Upper lobe of left lung (tissue), 6 donors: ENCODE measurements around the gene TTC39C. TPM values are rescaled to one million over a fixed set of nuclear protein-coding genes. Genes with fewer than 3 reads are reported as not detected.

Experiments used
- ATAC-seq, 2 donors: fragments of 200-7000 bp; cut with Tn5 transposase; one replicate each; pipeline ENCODE4 v1.9.1; 2022; ENCODE audit warnings: mild to moderate bottlenecking in 2 of 2, moderate library complexity in 2 of 2; ENCODE audit not compliant: low FRiP score in 2 of 2
- DNase-seq, 2 donors: peaks; one replicate each; pipeline ENCODE4 v3.0.0-alpha.2; 2019 to 2020
- H3K27ac ChIP-seq, 4 donors: fragments of 200-600 bp; sonication (generic); one replicate each; pipeline ENCODE4 v1.5.1; 2016 to 2019
- H3K27me3 ChIP-seq, 4 donors: fragments of 200-600 bp; sonication (generic); one replicate each; pipeline ENCODE4 v1.5.1; 2017 to 2019
- H3K36me3 ChIP-seq, 4 donors: fragments of 200-600 bp; sonication (generic); one replicate each; pipeline ENCODE4 v1.5.1; 2016 to 2019
- H3K4me1 ChIP-seq, 4 donors: fragments of 200-600 bp; sonication (generic); one replicate each; pipeline ENCODE4 v1.5.1; 2018 to 2019
- H3K4me3 ChIP-seq, 4 donors: fragments of 200-600 bp; sonication (generic); one replicate each; pipeline ENCODE4 v1.5.1; 2017 to 2019; ENCODE audit warnings: mild to moderate bottlenecking in 2 of 4, moderate library complexity in 1 of 4
- H3K9me3 ChIP-seq, 4 donors: fragments of 200-600 bp; sonication (generic); one replicate each; pipeline ENCODE4 v1.5.1; 2018 to 2019
- EP300 ChIP-seq, 4 donors: sonication (generic); formaldehyde crosslinking; IDR thresholded peaks; one replicate each; pipeline ENCODE4 v1.5.1; 2017; ENCODE audit warnings: antibody characterized with exemption in 4 of 4, control low read depth in 2 of 4
- POLR2A ChIP-seq, 4 donors: fragments of 450-650 bp; IDR thresholded peaks; one replicate each; pipeline ENCODE4 v1.5.1; 2016 to 2017; ENCODE audit warnings: antibody characterized with exemption in 4 of 4, mild to moderate bottlenecking in 2 of 4
- POLR2AphosphoS5 ChIP-seq, 2 donors: sonication (generic); formaldehyde crosslinking; IDR thresholded peaks; one replicate each; pipeline ENCODE4 v1.5.1; 2017; ENCODE audit warnings: antibody characterized with exemption in 2 of 2
- WGBS, 2 donors: methylation state at CpG; one replicate each; pipeline ENCODE4 v1.1.5; 2017 to 2018; 5-methylcytosine and 5-hydroxymethylcytosine counted together
- total RNA-seq, 6 donors: library from RNA; depleted of rRNA in 4 of 6; stranded (reverse); fragments of >200 nt in 4 of 6; gene quantifications; one replicate each; pipeline versions ENCODE4 v1.1.0 to v1.2.1, GENCODE V29; 2016 to 2021
- TF ChIP-seq, protein P1 (sequence below), 6 experiments: fragments of 450-650 bp in 4 of 6; fragments of 200-600 bp in 2 of 6; sonication (generic) in 2 of 6; IDR thresholded peaks; one replicate each; pipeline ENCODE4 v1.5.1; 2016 to 2019; ENCODE audit warnings: antibody characterized with exemption in 6 of 6
- donor health status: DM: no; HTN: no; CAD: no; lungs with moderate emphysema.
- donor health status: DM: no; HTN: yes; CAD: no; lungs with severe emphysema.

The TTC39C gene
- total RNA-seq, 6 donors from 2014 or later = 12.8 to 31.5 (median 19.5) TPM

DNA sequence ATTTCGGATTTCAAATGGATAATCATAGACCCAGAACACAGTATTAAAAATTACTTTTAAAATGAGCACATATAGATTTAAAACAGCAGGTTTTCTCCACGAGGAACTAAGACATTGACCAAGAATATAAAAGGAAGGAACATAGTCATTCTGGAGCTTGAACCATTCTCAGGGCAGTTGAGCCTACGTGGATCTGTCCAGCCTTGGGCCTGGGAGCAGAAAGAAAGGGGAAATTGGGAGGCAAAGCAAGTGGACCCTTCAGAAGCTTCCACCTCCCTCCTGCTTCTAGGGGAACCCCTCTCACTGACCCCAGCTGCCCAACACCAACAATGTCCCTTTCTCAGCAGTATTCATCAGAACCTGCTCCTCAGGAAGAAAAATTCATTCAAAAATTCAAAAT lies 31.4 kb upstream of the TTC39C start:
- Histone ChIP-seq H3K9me3 (no peaks in the 10 kb centered on the region), H3K27me3 (no peaks in the 10 kb centered on the region), H3K27ac (no peak overlapping the region), H3K4me3 (no peak overlapping the region), H3K4me1 (no peaks in the 10 kb centered on the region), H3K36me3 (no peaks in the 10 kb centered on the region)
- 74 to 80% methylated on average over 3 of the region's 3 CpGs for WGBS, 2 donors
- no peak for TF ChIP-seq POLR2A (IDR thresholded peaks at IDR 0.05)
- TF ChIP-seq, protein P1, sequence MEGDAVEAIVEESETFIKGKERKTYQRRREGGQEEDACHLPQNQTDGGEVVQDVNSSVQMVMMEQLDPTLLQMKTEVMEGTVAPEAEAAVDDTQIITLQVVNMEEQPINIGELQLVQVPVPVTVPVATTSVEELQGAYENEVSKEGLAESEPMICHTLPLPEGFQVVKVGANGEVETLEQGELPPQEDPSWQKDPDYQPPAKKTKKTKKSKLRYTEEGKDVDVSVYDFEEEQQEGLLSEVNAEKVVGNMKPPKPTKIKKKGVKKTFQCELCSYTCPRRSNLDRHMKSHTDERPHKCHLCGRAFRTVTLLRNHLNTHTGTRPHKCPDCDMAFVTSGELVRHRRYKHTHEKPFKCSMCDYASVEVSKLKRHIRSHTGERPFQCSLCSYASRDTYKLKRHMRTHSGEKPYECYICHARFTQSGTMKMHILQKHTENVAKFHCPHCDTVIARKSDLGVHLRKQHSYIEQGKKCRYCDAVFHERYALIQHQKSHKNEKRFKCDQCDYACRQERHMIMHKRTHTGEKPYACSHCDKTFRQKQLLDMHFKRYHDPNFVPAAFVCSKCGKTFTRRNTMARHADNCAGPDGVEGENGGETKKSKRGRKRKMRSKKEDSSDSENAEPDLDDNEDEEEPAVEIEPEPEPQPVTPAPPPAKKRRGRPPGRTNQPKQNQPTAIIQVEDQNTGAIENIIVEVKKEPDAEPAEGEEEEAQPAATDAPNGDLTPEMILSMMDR (IDR thresholded peaks at IDR 0.05) = no peak
- no peak for TF ChIP-seq POLR2AphosphoS5 (IDR thresholded peaks at IDR 0.05)
- no peak for TF ChIP-seq EP300 (IDR thresholded peaks at IDR 0.05)
- DNase-seq = no peak
- ATAC-seq = no peak

DNA sequence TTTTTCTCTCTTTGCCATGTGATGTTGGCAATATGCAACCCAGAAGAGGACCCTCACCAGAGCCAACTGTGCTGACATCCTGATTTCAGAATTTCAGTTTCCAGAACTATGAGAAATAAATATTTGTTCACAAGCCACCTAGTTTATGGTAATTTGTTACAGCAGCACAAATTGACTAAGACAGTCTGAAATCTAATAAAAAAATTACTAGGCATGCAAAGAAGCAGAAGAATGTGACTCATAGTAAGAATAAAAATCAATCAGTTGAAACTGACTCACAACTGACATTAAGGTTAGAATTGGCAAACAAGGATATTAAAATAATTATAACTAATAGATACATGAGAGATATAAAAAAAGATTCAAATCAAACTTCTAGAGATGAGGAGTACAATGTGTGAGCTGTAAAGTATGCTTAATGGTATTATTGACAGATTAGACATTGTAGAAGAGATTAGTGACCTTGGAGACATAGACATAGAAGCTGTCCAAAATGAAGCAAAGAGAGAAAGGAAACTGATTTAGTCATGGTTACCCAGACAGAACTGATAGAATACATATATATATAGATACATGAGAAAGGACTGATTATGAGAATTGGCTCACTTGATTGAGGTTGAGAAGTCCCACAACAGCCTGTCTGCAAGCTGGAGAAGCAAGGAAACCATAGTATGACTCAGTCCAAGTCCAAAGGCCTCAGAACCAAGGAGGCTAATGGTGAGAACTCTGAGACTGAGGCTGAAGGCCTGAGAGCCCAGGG lies 27.8 kb upstream of the TTC39C start:
- DNase-seq = no peak
- H3K4me3 ChIP-seq = no peak overlapping the region
- H3K4me1 ChIP-seq = peaks cover 0 to 5% (median 1%) of the 10 kb centered on the region in 4 donors

DNA sequence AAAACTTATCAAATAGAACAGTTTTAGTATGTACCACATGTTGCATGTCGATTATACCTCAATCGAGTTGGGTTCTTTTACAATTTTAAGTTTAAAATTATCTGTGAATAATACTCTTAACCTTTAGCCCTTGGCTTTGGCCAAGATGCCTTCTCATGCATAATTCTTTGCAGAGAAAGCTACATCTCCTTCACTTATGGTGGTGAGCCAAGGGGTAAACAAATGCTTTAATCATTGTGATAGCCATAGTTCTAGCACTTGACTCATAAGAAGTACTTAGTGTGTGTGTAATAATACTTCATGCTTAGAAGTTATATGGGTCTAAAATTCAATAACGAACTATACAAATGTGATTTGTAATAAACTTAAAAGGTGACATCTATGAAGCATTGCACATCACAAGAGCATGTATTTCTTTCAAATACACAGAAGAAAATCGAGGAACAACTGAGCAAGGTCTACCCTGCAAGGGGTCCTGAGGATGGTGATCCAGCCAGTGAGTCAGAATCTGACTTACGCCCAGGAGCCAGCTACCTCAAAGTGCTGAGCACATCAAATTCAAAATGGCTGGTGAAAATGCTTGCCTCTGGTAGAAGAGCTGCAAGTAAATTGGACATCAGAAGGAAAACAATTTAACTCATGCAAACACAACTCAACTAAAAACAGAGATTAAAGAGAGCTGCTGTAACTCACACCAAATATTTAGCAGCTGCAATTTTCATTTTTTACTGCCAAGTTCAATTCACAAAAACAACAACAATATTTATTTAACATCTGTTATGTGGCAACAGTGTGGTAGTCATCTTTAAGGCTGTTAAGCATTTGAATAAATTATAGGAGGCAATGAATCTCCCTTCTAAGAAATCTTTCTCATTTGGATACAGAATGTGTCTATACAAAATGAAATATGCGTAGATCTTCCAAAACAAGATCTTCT lies 23.8 kb upstream of the TTC39C start:
- peaks cover 4 to 22% (median 10%) of the 10 kb centered on the region in 4 donors for H3K4me1 ChIP-seq
- TF ChIP-seq POLR2AphosphoS5 (IDR thresholded peaks at IDR 0.05) (no peak), POLR2A (IDR thresholded peaks at IDR 0.05) (no peak), EP300 (IDR thresholded peaks at IDR 0.05) (no peak)
- TF ChIP-seq, protein P1 (IDR thresholded peaks at IDR 0.05) = no peak
- no peaks in the 10 kb centered on the region for H3K36me3 ChIP-seq
- DNase-seq (no peak), ATAC-seq (no peak)
- H3K4me3 ChIP-seq = no peak overlapping the region
- no peak overlapping the region for H3K27ac ChIP-seq
- H3K9me3 ChIP-seq = no peaks in the 10 kb centered on the region
- no peaks in the 10 kb centered on the region for H3K27me3 ChIP-seq
- 65 to 82% methylated on average over 6 of the region's 6 CpGs for WGBS, 2 donors

More for the DNA sequence above, 27.8 kb upstream of the TTC39C start:
- no peak for ATAC-seq
- Histone ChIP-seq H3K27me3 (no peaks in the 10 kb centered on the region), H3K9me3 (no peaks in the 10 kb centered on the region), H3K36me3 (no peaks in the 10 kb centered on the region), H3K27ac (no peak overlapping the region)
- TF ChIP-seq POLR2A (IDR thresholded peaks at IDR 0.05) (no peak), EP300 (IDR thresholded peaks at IDR 0.05) (no peak)

DNA sequence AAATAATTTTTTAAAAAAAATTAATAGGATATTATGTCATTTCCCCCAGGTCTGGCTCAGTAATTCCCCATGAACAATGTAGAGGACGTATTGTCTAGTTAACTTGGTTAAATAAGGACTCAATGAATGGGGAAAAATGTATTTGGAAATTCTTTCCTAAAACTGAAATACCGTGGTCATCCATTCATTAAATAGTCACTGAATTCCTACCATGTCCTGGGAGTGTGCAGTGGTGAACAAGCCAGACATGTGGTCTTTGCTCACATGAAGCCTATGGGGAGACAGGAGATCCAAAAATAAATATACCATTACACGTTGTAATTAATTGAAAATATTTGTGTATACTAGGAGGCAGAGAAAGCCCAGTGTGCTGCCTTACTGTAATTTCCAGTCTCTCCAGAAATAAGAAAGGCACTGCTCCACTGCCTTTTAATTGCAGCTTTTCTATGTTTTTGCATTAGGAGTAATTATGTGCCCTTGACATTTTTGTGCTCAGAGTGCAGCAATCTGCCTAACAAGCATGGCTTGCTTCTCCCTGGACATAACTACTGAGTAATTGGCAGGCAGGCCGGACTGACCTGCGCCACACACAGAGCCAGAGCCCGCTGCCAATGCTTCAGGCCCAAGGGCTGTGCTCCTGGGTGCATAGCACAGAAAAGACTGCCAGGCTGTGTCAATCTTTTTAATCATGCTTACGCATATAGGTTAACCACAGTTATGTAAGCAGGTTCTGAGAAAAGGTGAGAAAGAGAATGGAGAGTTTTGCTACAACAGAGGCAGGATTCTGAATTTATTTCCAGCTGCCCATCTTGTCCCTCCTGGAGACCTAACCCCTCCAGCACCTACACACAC lies 22.2 kb upstream of the TTC39C start:
- DNase-seq (peak; percentile 40 to 72), ATAC-seq (peak; percentile 41 to 80)
- no peaks in the 10 kb centered on the region for H3K27me3 ChIP-seq
- H3K4me3 ChIP-seq = no peak overlapping the region
- peaks cover 4 to 22% (median 10%) of the 10 kb centered on the region in 4 donors for H3K4me1 ChIP-seq
- TF ChIP-seq POLR2AphosphoS5 (IDR thresholded peaks at IDR 0.05) (peak in 1 of 2 donors; percentile 21), POLR2A (IDR thresholded peaks at IDR 0.05) (peak in 1 of 4 donors; percentile 46), EP300 (IDR thresholded peaks at IDR 0.05) (no peak)
- TF ChIP-seq, protein P1 (IDR thresholded peaks at IDR 0.05) = no peak
- no peaks in the 10 kb centered on the region for H3K9me3 ChIP-seq
- H3K27ac ChIP-seq = peak overlapping the region in 2 of 4 donors; percentile 36 to 62
- no peaks in the 10 kb centered on the region for H3K36me3 ChIP-seq
- WGBS, 2 donors = 44 to 55% methylated on average over 7 of the region's 7 CpGs
